Ishikawa (cell line): Measurements from ENCODE around the gene NAV2.

Experiments
- CEBPB ChIP-seq: IDR thresholded peaks from 2 replicates; pipeline ENCODE4 v1.6.1; 2012
- CREB1 ChIP-seq: IDR thresholded peaks from 2 replicates; pipeline ENCODE4 v1.6.1; 2012; ENCODE audit warnings: low read depth
- EGR1 ChIP-seq: IDR thresholded peaks from 2 replicates; pipeline ENCODE4 v1.6.1; 2012
- EP300 ChIP-seq: IDR thresholded peaks from 2 replicates; pipeline ENCODE4 v1.6.1; 2012; ENCODE audit warnings: borderline replicate concordance
- FOXM1 ChIP-seq: IDR thresholded peaks from 2 replicates; pipeline ENCODE4 v1.6.1; 2012; ENCODE audit warnings: low read depth, borderline replicate concordance
- MAX ChIP-seq: IDR thresholded peaks from 2 replicates; pipeline ENCODE4 v1.6.1; 2012
- NFIC ChIP-seq: IDR thresholded peaks from 2 replicates; pipeline ENCODE4 v1.6.1; 2012
- RAD21 ChIP-seq: IDR thresholded peaks from 2 replicates; pipeline ENCODE4 v1.6.1; 2012; ENCODE audit warnings: low read depth
- REST ChIP-seq: IDR thresholded peaks from 2 replicates; pipeline ENCODE4 v1.6.1; 2012; ENCODE audit warnings: low read depth, mild to moderate bottlenecking
- TAF1 ChIP-seq: IDR thresholded peaks from 2 replicates; pipeline ENCODE4 v1.6.1; 2012; ENCODE audit warnings: low read depth, mild to moderate bottlenecking
- TCF12 ChIP-seq: IDR thresholded peaks from 2 replicates; pipeline ENCODE4 v1.6.1; 2012; ENCODE audit warnings: low read depth
- TEAD4 ChIP-seq: IDR thresholded peaks from 2 replicates; pipeline ENCODE4 v1.6.1; 2012
- USF1 ChIP-seq: IDR thresholded peaks from 2 replicates; pipeline ENCODE4 v1.6.1; 2012
- YY1 ChIP-seq: IDR thresholded peaks from 2 replicates; pipeline ENCODE4 v1.6.1; 2012; ENCODE audit warnings: low read depth
- ZBTB7A ChIP-seq: IDR thresholded peaks from 2 replicates; pipeline ENCODE4 v1.6.1; 2012; ENCODE audit warnings: low read depth

NAV2 gene

GRCh38 chr11:19714022-19714386, 1.4 kb downstream of the NAV2 start:
- no peak for TF ChIP-seq ZBTB7A
- no peak for TF ChIP-seq CREB1
- TF ChIP-seq EGR1 = no peak
- TF ChIP-seq NFIC = no peak
- TF ChIP-seq RAD21 = no peak
- no peak for TF ChIP-seq REST
- TF ChIP-seq TEAD4 = no peak
- TF ChIP-seq TCF12 = no peak
- no peak for TF ChIP-seq EP300
- TF ChIP-seq TAF1 = no peak
- no peak for TF ChIP-seq FOXM1
- TF ChIP-seq USF1 = no peak
- TF ChIP-seq MAX = no peak
- no peak for TF ChIP-seq CEBPB
- TF ChIP-seq YY1 = no peak

- TF ChIP-seq CREB1 (no peak), FOXM1 (no peak), NFIC (no peak), USF1 (no peak), ZBTB7A (no peak), YY1 (no peak), RAD21 (no peak)
Observed at GRCh38 chr11:19714387-19715363, 2.0 kb downstream of the NAV2 start.

- TF ChIP-seq CEBPB (no peak), CREB1 (no peak), TCF12 (no peak), TEAD4 (no peak), REST (no peak), NFIC (no peak), ZBTB7A (no peak), USF1 (no peak), EGR1 (no peak), YY1 (no peak), EP300 (no peak), FOXM1 (no peak), RAD21 (no peak), MAX (no peak), TAF1 (no peak)
Observed at GRCh38 chr11:19715373-19715772, 2.7 kb downstream of the NAV2 start.

- no peak for TF ChIP-seq TEAD4
- no peak for TF ChIP-seq EGR1
- TF ChIP-seq TCF12 = no peak
- no peak for TF ChIP-seq USF1
- TF ChIP-seq MAX = no peak
- no peak for TF ChIP-seq YY1
- no peak for TF ChIP-seq FOXM1
- no peak for TF ChIP-seq CEBPB
- no peak for TF ChIP-seq EP300
- no peak for TF ChIP-seq NFIC
- no peak for TF ChIP-seq CREB1
- no peak for TF ChIP-seq RAD21
- no peak for TF ChIP-seq ZBTB7A
- no peak for TF ChIP-seq REST
Observed at GRCh38 chr11:19718051-19718450, 5.4 kb downstream of the NAV2 start.
